Neural crest cell (in vitro differentiated cells): Measurements from ENCODE around the gene PTPRG. TPM values are rescaled to one million over a fixed set of nuclear protein-coding genes. Genes with fewer than 3 reads are reported as not detected.
"Not testable (repeated sequence)": the region's sequence is repeated elsewhere in the genome, so short reads cannot be mapped to it uniquely, and the experiment has no call there.

Experiments
- DNase-seq: peaks from one replicate; pipeline ENCODE4 v3.0.0; 2021; ENCODE audit warnings: low read depth, mixed read lengths, low spot score
- H3K27ac Mint-ChIP-seq: one replicate; pipeline ENCODE4 v1.8.0; 2021; ENCODE audit warnings: mild to moderate bottlenecking, mixed read lengths; ENCODE audit not compliant: unreplicated experiment
- H3K27me3 Mint-ChIP-seq: 2 replicates; pipeline ENCODE4 v1.8.0; 2021; ENCODE audit warnings: low read depth, mild to moderate bottlenecking, mixed read lengths
- H3K36me3 Mint-ChIP-seq: 2 replicates; pipeline ENCODE4 v1.8.0; 2021; ENCODE audit warnings: low read depth, mild to moderate bottlenecking, mixed read lengths
- H3K4me1 Mint-ChIP-seq: 2 replicates; pipeline ENCODE4 v1.8.0; 2021; ENCODE audit warnings: mixed read lengths
- H3K4me3 Mint-ChIP-seq: one replicate; pipeline ENCODE4 v1.8.0; 2021; ENCODE audit warnings: mild to moderate bottlenecking, mixed read lengths
- H3K9me3 Mint-ChIP-seq: 2 replicates; pipeline ENCODE4 v1.8.0; 2021; ENCODE audit warnings: mixed read lengths
- CTCF ChIP-seq: fragments of 200-600 bp; sonication (generic); conservative IDR thresholded peaks from 2 replicates; pipeline ENCODE4 v1.5.0; 2021; ENCODE audit warnings: antibody characterized with exemption, mild to moderate bottlenecking
- total RNA-seq: library from RNA; stranded (reverse); gene quantifications from 2 replicates; pipeline ENCODE4 v1.2.1, GENCODE V29; 2021

The PTPRG gene
- total RNA-seq, 1 donor from 2014 or later = 41.2 TPM

GRCh38 chr3:61743686-61744242, 182.4 kb downstream of the PTPRG start:
- Mint-ChIP-seq H3K36me3 (peaks cover 4% of the 10 kb centered on the region), H3K4me1 (peaks cover 28% of the 10 kb centered on the region), H3K4me3 (no peak overlapping the region), H3K27ac (no peak overlapping the region), H3K9me3 (no peaks in the 10 kb centered on the region), H3K27me3 (no peaks in the 10 kb centered on the region)
- no peak for DNase-seq
- TF ChIP-seq CTCF = no peak

GRCh38 chr3:61748288-61748687, 186.9 kb downstream of the PTPRG start:
- no peak overlapping the region for H3K4me3 Mint-ChIP-seq
- no peak overlapping the region for H3K27ac Mint-ChIP-seq
- H3K36me3 Mint-ChIP-seq = peaks cover 5% of the 10 kb centered on the region
- peaks cover 8% of the 10 kb centered on the region for H3K4me1 Mint-ChIP-seq
- H3K9me3 Mint-ChIP-seq = no peaks in the 10 kb centered on the region
- H3K27me3 Mint-ChIP-seq = no peaks in the 10 kb centered on the region
- DNase-seq = no peak
- TF ChIP-seq CTCF = no peak

GRCh38 chr3:61750766-61751165, 189.4 kb downstream of the PTPRG start:
- no peak for TF ChIP-seq CTCF
- Mint-ChIP-seq H3K27ac (no peak overlapping the region), H3K4me3 (no peak overlapping the region), H3K9me3 (no peaks in the 10 kb centered on the region), H3K27me3 (no peaks in the 10 kb centered on the region), H3K36me3 (peaks cover 6% of the 10 kb centered on the region), H3K4me1 (peaks cover 2% of the 10 kb centered on the region)
- DNase-seq = no peak

- peaks cover 3% of the 10 kb centered on the region for H3K4me1 Mint-ChIP-seq
- peaks cover 7% of the 10 kb centered on the region for H3K9me3 Mint-ChIP-seq
- H3K27ac Mint-ChIP-seq = no peak overlapping the region
- no peak for DNase-seq
- H3K27me3 Mint-ChIP-seq = no peaks in the 10 kb centered on the region
- H3K36me3 Mint-ChIP-seq = peaks cover 2% of the 10 kb centered on the region
- TF ChIP-seq CTCF = no peak
- no peak overlapping the region for H3K4me3 Mint-ChIP-seq
Measured at GRCh38 chr3:61758839-61759238, 197.5 kb downstream of the PTPRG start.

- not testable (repeated sequence) for H3K9me3 Mint-ChIP-seq, H3K36me3 Mint-ChIP-seq, H3K27ac Mint-ChIP-seq, DNase-seq, H3K27me3 Mint-ChIP-seq, H3K4me1 Mint-ChIP-seq, H3K4me3 Mint-ChIP-seq
Measured at GRCh38 chr3:61760783-61761182, 199.4 kb downstream of the PTPRG start.

- no peak for TF ChIP-seq CTCF
- Mint-ChIP-seq H3K9me3 (peaks cover 7% of the 10 kb centered on the region), H3K27ac (no peak overlapping the region), H3K4me3 (no peak overlapping the region), H3K4me1 (no peaks in the 10 kb centered on the region), H3K36me3 (no peaks in the 10 kb centered on the region), H3K27me3 (no peaks in the 10 kb centered on the region)
- no peak for DNase-seq
Measured at GRCh38 chr3:61761694-61762430, 200.5 kb downstream of the PTPRG start.
